Measurements from ENCODE around the gene SLC24A1.

GRCh38 chr15:65577129-65577996 is 44.4 kb upstream of the SLC24A1 start:
- no peak for TF ChIP-seq POLR2A (IDR thresholded peaks at IDR 0.05)
- no peak for TF ChIP-seq CTCF (IDR thresholded peaks at IDR 0.05)
